Large intestine (tissue), 3 donors: ENCODE data around the gene TBC1D9. TPM values are rescaled to one million over a fixed set of nuclear protein-coding genes. Genes with fewer than 3 reads are reported as not detected.
"Not testable (repeated sequence)": the region's sequence is repeated elsewhere in the genome, so short reads cannot be mapped to it uniquely, and the experiment has no call there.

Experiments used
- DNase-seq, 2 donors: peaks; one replicate each; pipeline versions ENCODE4 v3.0.0 to v3.0.0-alpha.2; 2013
- H3K27ac ChIP-seq: one replicate; pipeline ENCODE4 v1.5.1; 2013; ENCODE audit warnings: low read length
- H3K27me3 ChIP-seq: 2 replicates; pipeline ENCODE4 v1.6.1; 2013; ENCODE audit warnings: low read length; ENCODE audit not compliant: control insufficient read depth, insufficient read depth
- H3K36me3 ChIP-seq: 2 replicates; pipeline ENCODE4 v1.6.1; 2013; ENCODE audit warnings: low read length; ENCODE audit not compliant: control insufficient read depth, insufficient read depth
- H3K4me1 ChIP-seq: one replicate; pipeline ENCODE4 v1.6.1; 2013; ENCODE audit warnings: low read length; ENCODE audit not compliant: control insufficient read depth, insufficient read depth
- H3K4me3 ChIP-seq: one replicate; pipeline ENCODE4 v1.5.1; 2013; ENCODE audit warnings: low read length
- H3K9me3 ChIP-seq: one replicate; pipeline ENCODE4 v1.6.1; 2013; ENCODE audit warnings: mild to moderate bottlenecking, low read depth, low read length, moderate library complexity; ENCODE audit not compliant: control insufficient read depth
- WGBS: methylation state at CpG from one replicate; pipeline ENCODE4 v1.1.5; 2013; ENCODE audit warnings: low lambda C conversion rate; ENCODE audit not compliant: insufficient coverage; 5-methylcytosine and 5-hydroxymethylcytosine counted together
- polyA plus RNA-seq: library from polyadenylated mRNA; unstranded; fragments of 120-200 nt; gene quantifications from one replicate; pipeline ENCODE4 v1.2.1, GENCODE V29; 2013

Gene TBC1D9
- polyA plus RNA-seq, 1 donor = 27.9 TPM

- H3K27ac ChIP-seq = peak overlapping the region; percentile 97
- peak; percentile 35 to 86 for DNase-seq
- no peaks in the 10 kb centered on the region for H3K36me3 ChIP-seq
- H3K4me1 ChIP-seq = peaks cover 11% of the 10 kb centered on the region
- WGBS = no CpG with 5 or more reads among the region's 74 CpGs
- H3K4me3 ChIP-seq = peak overlapping the region; percentile 67
- H3K27me3 ChIP-seq = no peaks in the 10 kb centered on the region
- no peaks in the 10 kb centered on the region for H3K9me3 ChIP-seq
Observed at GRCh38 chr4:140755774-140756318, 339 bp downstream of the TBC1D9 start.

- Histone ChIP-seq H3K27ac (peak overlapping the region; percentile 97), H3K36me3 (no peaks in the 10 kb centered on the region), H3K4me1 (peaks cover 11% of the 10 kb centered on the region), H3K4me3 (peak overlapping the region; percentile 67), H3K27me3 (no peaks in the 10 kb centered on the region), H3K9me3 (peaks cover 4% of the 10 kb centered on the region)
- whole genome bisulfite sequencing = no CpG with 5 or more reads among the region's 8 CpGs
- peak; percentile 46 to 79 for DNase-seq
Observed at GRCh38 chr4:140754918-140755773, 1.0 kb downstream of the TBC1D9 start.

- Histone ChIP-seq H3K9me3 (peaks cover 13% of the 10 kb centered on the region), H3K36me3 (no peaks in the 10 kb centered on the region), H3K27me3 (no peaks in the 10 kb centered on the region), H3K27ac (no peak overlapping the region), H3K4me3 (no peak overlapping the region), H3K4me1 (peaks cover 11% of the 10 kb centered on the region)
- DNase-seq = no peak
- WGBS = 100% methylated on average over 2 of the region's 2 CpGs
Observed at GRCh38 chr4:140753329-140753728, 2.9 kb downstream of the TBC1D9 start.

GRCh38 chr4:140752291-140753068, 3.7 kb downstream of the TBC1D9 start:
- H3K27me3 ChIP-seq = no peaks in the 10 kb centered on the region
- DNase-seq = no peak
- H3K9me3 ChIP-seq = peaks cover 18% of the 10 kb centered on the region
- peaks cover 9% of the 10 kb centered on the region for H3K4me1 ChIP-seq
- H3K36me3 ChIP-seq = no peaks in the 10 kb centered on the region
- H3K4me3 ChIP-seq = no peak overlapping the region
- H3K27ac ChIP-seq = no peak overlapping the region

GRCh38 chr4:140750470-140750869, 5.7 kb downstream of the TBC1D9 start:
- Histone ChIP-seq H3K9me3 (peaks cover 18% of the 10 kb centered on the region), H3K36me3 (no peaks in the 10 kb centered on the region), H3K27me3 (no peaks in the 10 kb centered on the region), H3K4me1 (peaks cover 6% of the 10 kb centered on the region), H3K4me3 (no peak overlapping the region), H3K27ac (no peak overlapping the region)
- WGBS = 40% methylated on average over 1 of the region's 2 CpGs
- DNase-seq = no peak

- WGBS = no CpG with 5 or more reads among the region's 1 CpG
- no peak overlapping the region for H3K4me3 ChIP-seq
- H3K4me1 ChIP-seq = peaks cover 4% of the 10 kb centered on the region
- no peaks in the 10 kb centered on the region for H3K27me3 ChIP-seq
- H3K27ac ChIP-seq = no peak overlapping the region
- no peaks in the 10 kb centered on the region for H3K36me3 ChIP-seq
- no peak for DNase-seq
- peaks cover 18% of the 10 kb centered on the region for H3K9me3 ChIP-seq
Observed at GRCh38 chr4:140748171-140748570, 8.0 kb downstream of the TBC1D9 start.

- not testable (repeated sequence) for H3K27ac ChIP-seq, H3K27me3 ChIP-seq, H3K36me3 ChIP-seq, DNase-seq, H3K4me3 ChIP-seq, H3K4me1 ChIP-seq
- no CpG with 5 or more reads among the region's 7 CpGs for WGBS
- peaks cover 18% of the 10 kb centered on the region for H3K9me3 ChIP-seq
Observed at GRCh38 chr4:140746546-140746945, 9.6 kb downstream of the TBC1D9 start.

- DNase-seq = no peak
- Histone ChIP-seq H3K27ac (no peak overlapping the region), H3K9me3 (peaks cover 14% of the 10 kb centered on the region), H3K27me3 (no peaks in the 10 kb centered on the region), H3K36me3 (no peaks in the 10 kb centered on the region), H3K4me1 (peaks cover 3% of the 10 kb centered on the region), H3K4me3 (no peak overlapping the region)
- WGBS = no CpG with 5 or more reads among the region's 3 CpGs
Observed at GRCh38 chr4:140744421-140744820, 11.8 kb downstream of the TBC1D9 start.

GRCh38 chr4:140743194-140743931, 12.8 kb downstream of the TBC1D9 start:
- WGBS = 0% methylated on average over 1 of the region's 4 CpGs
- no peak overlapping the region for H3K4me3 ChIP-seq
- peaks cover 5% of the 10 kb centered on the region for H3K9me3 ChIP-seq
- no peaks in the 10 kb centered on the region for H3K36me3 ChIP-seq
- H3K4me1 ChIP-seq = peaks cover 3% of the 10 kb centered on the region
- H3K27ac ChIP-seq = no peak overlapping the region
- no peaks in the 10 kb centered on the region for H3K27me3 ChIP-seq
- DNase-seq = peak in 1 of 2 donors; percentile 54

- DNase-seq = no peak
- H3K36me3 ChIP-seq = no peaks in the 10 kb centered on the region
- H3K9me3 ChIP-seq = no peaks in the 10 kb centered on the region
- H3K4me1 ChIP-seq = peaks cover 3% of the 10 kb centered on the region
- no peak overlapping the region for H3K27ac ChIP-seq
- H3K27me3 ChIP-seq = no peaks in the 10 kb centered on the region
- WGBS = 100% methylated on average over 1 of the region's 1 CpG
- H3K4me3 ChIP-seq = no peak overlapping the region
Observed at GRCh38 chr4:140742838-140743193, 13.4 kb downstream of the TBC1D9 start.
